H4 (cell line): ENCODE data around the gene PSME4. TPM values are rescaled to one million over a fixed set of nuclear protein-coding genes. Genes with fewer than 3 reads are reported as not detected.

ENCODE experiments used
- DNase-seq: peaks from one replicate; pipeline ENCODE4 v3.0.0-alpha.2; 2015; ENCODE audit warnings: low spot score
- total RNA-seq: library from RNA; depleted of rRNA; stranded (reverse); fragments of >200 nt; shearing (Covaris generic); gene quantifications from 2 replicates; pipeline ENCODE4 v1.2.3, GENCODE V29; 2014; rRNA removed

PSME4 gene
- 17.6 and 26.2 TPM in 2 replicates for total RNA-seq

GRCh38 chr2:53970724-53971602, at the start of gene PSME4:
Gene PSME4, minus strand, starts transcription at chr2:53970993. Its CDS starts 209 bp downstream, at chr2:53970784.
- peak; percentile 79 for DNase-seq

GRCh38 chr2:54015798-54016699, 45.3 kb upstream of the PSME4 start:
- DNase-seq: peak; percentile 11

GRCh38 chr2:54013996-54014395, 43.2 kb upstream of the PSME4 start:
- no peak for DNase-seq

- DNase-seq: no peak
Observed at GRCh38 chr2:54012538-54013141, 41.8 kb upstream of the PSME4 start.

GRCh38 chr2:54009549-54009948, 38.8 kb upstream of the PSME4 start:
- no peak for DNase-seq

- DNase-seq: no peak
Observed at GRCh38 chr2:54008439-54008838, 37.6 kb upstream of the PSME4 start.

GRCh38 chr2:54000524-54000923, 29.7 kb upstream of the PSME4 start:
- no peak for DNase-seq

GRCh38 chr2:54000122-54000521, 29.3 kb upstream of the PSME4 start:
- no peak for DNase-seq

- DNase-seq: no peak
Observed at GRCh38 chr2:53998834-53999233, 28.0 kb upstream of the PSME4 start.

GRCh38 chr2:53994818-53995808, 24.3 kb upstream of the PSME4 start:
- no peak for DNase-seq

GRCh38 chr2:53991948-53992347, 21.2 kb upstream of the PSME4 start:
- DNase-seq: no peak

GRCh38 chr2:53989210-53989862, 18.5 kb upstream of the PSME4 start:
- no peak for DNase-seq

- DNase-seq: peak; percentile 16
Observed at GRCh38 chr2:53987336-53987921, 16.6 kb upstream of the PSME4 start.

GRCh38 chr2:53985646-53986045, 14.9 kb upstream of the PSME4 start:
- no peak for DNase-seq

- peak; percentile 5 for DNase-seq
Observed at GRCh38 chr2:53969968-53970723, 647 bp downstream of the PSME4 start.

GRCh38 chr2:53969285-53969967, 1.4 kb downstream of the PSME4 start:
- peak; percentile 51 for DNase-seq

- DNase-seq: no peak
Observed at GRCh38 chr2:53964987-53965687, 5.7 kb downstream of the PSME4 start.
